Measurements from ENCODE around the gene NUBPL. TPM values are rescaled to one million over a fixed set of nuclear protein-coding genes. Genes with fewer than 3 reads are reported as not detected.

Gene NUBPL
- total and polyA plus RNA-seq, 2 donors from 2014 or later, result 11.2 to 16.2 TPM

DNA sequence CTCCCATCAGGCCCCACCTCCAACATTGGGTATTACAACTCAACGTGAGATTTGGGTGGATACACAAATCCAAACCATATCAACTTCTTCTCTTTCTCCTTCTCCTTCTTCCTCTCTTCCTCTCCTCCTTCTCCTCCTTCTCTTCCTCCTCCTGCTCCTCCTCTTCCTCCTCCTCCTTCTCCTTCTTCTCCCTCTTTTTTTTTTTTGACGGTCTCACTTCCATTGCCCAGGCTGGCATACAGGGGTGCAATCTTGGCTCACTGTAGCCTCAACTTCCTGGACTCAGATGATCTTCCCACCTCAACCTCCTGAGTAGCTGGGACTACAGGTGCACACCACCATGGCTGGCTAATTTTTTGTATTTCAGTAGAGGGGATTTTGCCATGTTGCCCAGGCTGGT, 11.4 kb upstream of the NUBPL start:
- FAIRE-seq, result no peak
- TF ChIP-seq, protein P1, sequence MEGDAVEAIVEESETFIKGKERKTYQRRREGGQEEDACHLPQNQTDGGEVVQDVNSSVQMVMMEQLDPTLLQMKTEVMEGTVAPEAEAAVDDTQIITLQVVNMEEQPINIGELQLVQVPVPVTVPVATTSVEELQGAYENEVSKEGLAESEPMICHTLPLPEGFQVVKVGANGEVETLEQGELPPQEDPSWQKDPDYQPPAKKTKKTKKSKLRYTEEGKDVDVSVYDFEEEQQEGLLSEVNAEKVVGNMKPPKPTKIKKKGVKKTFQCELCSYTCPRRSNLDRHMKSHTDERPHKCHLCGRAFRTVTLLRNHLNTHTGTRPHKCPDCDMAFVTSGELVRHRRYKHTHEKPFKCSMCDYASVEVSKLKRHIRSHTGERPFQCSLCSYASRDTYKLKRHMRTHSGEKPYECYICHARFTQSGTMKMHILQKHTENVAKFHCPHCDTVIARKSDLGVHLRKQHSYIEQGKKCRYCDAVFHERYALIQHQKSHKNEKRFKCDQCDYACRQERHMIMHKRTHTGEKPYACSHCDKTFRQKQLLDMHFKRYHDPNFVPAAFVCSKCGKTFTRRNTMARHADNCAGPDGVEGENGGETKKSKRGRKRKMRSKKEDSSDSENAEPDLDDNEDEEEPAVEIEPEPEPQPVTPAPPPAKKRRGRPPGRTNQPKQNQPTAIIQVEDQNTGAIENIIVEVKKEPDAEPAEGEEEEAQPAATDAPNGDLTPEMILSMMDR (IDR thresholded peaks at IDR 0.05; ENCODE audit: borderline replicate concordance, extremely low read depth, insufficient read depth), result no peak
- no peak overlapping the region for H3K9ac ChIP-seq (ENCODE audit: low read length in 3 of 3)
- no peaks in the 10 kb centered on the region for H3K27me3 ChIP-seq (ENCODE audit: control insufficient read depth, insufficient read depth, low read length)
- DNase-seq, result no peak
- no peak overlapping the region for H3K27ac ChIP-seq (ENCODE audit: low read depth in 2 of 2, low read length in 2 of 2)
- no peaks in the 10 kb centered on the region for H3K4me1 ChIP-seq (ENCODE audit: control insufficient read depth in 2 of 3, insufficient read depth in 2 of 3, low read depth in 1 of 3, low read length in 3 of 3)
- H3K4me3 ChIP-seq (ENCODE audit: low read length in 3 of 3), result no peak overlapping the region
- intact Hi-C loops (cut with DNase I), result no loop called here
- no peaks in the 10 kb centered on the region for H3K9me3 ChIP-seq (ENCODE audit: control insufficient read depth in 2 of 3, insufficient read depth in 1 of 3, low read length in 3 of 3)
- no peaks in the 10 kb centered on the region for H3K36me3 ChIP-seq (ENCODE audit: control insufficient read depth in 2 of 3, insufficient read depth in 3 of 3, low read length in 3 of 3)

DNA sequence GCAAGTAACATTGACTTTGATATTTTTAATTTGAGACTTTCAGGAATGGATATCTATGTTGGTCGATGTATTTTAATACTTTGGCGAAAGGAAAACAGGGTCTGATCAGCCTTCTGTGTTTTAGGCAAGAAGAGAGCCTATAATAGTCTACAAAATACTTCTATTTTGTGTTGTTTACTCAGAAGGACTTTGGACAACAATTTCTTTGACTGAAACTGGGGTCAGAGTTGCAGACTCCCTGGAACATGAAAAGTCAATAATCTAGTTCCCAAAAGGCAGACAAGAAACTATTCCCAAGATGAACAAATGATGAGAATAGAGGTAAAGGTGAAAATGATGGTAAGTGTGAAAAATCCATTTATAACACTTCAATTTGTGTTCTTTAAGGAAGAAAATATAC, 10.6 kb upstream of the NUBPL start:
- Histone ChIP-seq H3K4me3 (ENCODE audit: low read length in 3 of 3) (no peak overlapping the region), H3K36me3 (ENCODE audit: control insufficient read depth in 2 of 3, insufficient read depth in 3 of 3, low read length in 3 of 3) (no peaks in the 10 kb centered on the region), H3K9me3 (ENCODE audit: control insufficient read depth in 2 of 3, insufficient read depth in 1 of 3, low read length in 3 of 3) (no peaks in the 10 kb centered on the region), H3K4me1 (ENCODE audit: control insufficient read depth in 2 of 3, insufficient read depth in 2 of 3, low read depth in 1 of 3, low read length in 3 of 3) (no peaks in the 10 kb centered on the region), H3K9ac (ENCODE audit: low read length in 3 of 3) (no peak overlapping the region), H3K27ac (ENCODE audit: low read depth in 2 of 2, low read length in 2 of 2) (no peak overlapping the region), H3K27me3 (ENCODE audit: control insufficient read depth, insufficient read depth, low read length) (no peaks in the 10 kb centered on the region)
- FAIRE-seq, result no peak
- TF ChIP-seq, protein P1 (IDR thresholded peaks at IDR 0.05; ENCODE audit: borderline replicate concordance, extremely low read depth, insufficient read depth), result no peak
- intact Hi-C loops (cut with DNase I), result no loop called here
- DNase-seq, result no peak

- FAIRE-seq, result no peak
- TF ChIP-seq, protein P1 (IDR thresholded peaks at IDR 0.05; ENCODE audit: borderline replicate concordance, extremely low read depth, insufficient read depth), result no peak
These were observed 5.0 kb upstream of the NUBPL start for GRCh38 chr14:31556191-31556590.

GRCh38 chr14:31559939-31560338, 1.3 kb upstream of the NUBPL start:
- TF ChIP-seq, protein P1 (IDR thresholded peaks at IDR 0.05; ENCODE audit: borderline replicate concordance, extremely low read depth, insufficient read depth), result no peak
- Histone ChIP-seq H3K4me1 (ENCODE audit: control insufficient read depth in 2 of 3, insufficient read depth in 2 of 3, low read depth in 1 of 3, low read length in 3 of 3) (no peaks in the 10 kb centered on the region), H3K9me3 (ENCODE audit: control insufficient read depth in 2 of 3, insufficient read depth in 1 of 3, low read length in 3 of 3) (no peaks in the 10 kb centered on the region), H3K4me3 (ENCODE audit: low read length in 3 of 3) (no peak overlapping the region), H3K27ac (ENCODE audit: low read depth in 2 of 2, low read length in 2 of 2) (no peak overlapping the region), H3K9ac (ENCODE audit: low read length in 3 of 3) (no peak overlapping the region), H3K36me3 (ENCODE audit: control insufficient read depth in 2 of 3, insufficient read depth in 3 of 3, low read length in 3 of 3) (no peaks in the 10 kb centered on the region), H3K27me3 (ENCODE audit: control insufficient read depth, insufficient read depth, low read length) (no peaks in the 10 kb centered on the region)
- DNase-seq (no peak), FAIRE-seq (no peak)
- intact Hi-C loops (cut with DNase I), result no loop called here

More at GRCh38 chr14:31556191-31556590, 5.0 kb upstream of the NUBPL start:
- H3K9me3 ChIP-seq (ENCODE audit: control insufficient read depth in 2 of 3, insufficient read depth in 1 of 3, low read length in 3 of 3), result no peaks in the 10 kb centered on the region
- no peaks in the 10 kb centered on the region for H3K27me3 ChIP-seq (ENCODE audit: control insufficient read depth, insufficient read depth, low read length)
- H3K4me3 ChIP-seq (ENCODE audit: low read length in 3 of 3), result no peak overlapping the region
- intact Hi-C loops (cut with DNase I), result no loop called here
- H3K4me1 ChIP-seq (ENCODE audit: control insufficient read depth in 2 of 3, insufficient read depth in 2 of 3, low read depth in 1 of 3, low read length in 3 of 3), result no peaks in the 10 kb centered on the region
- no peak overlapping the region for H3K27ac ChIP-seq (ENCODE audit: low read depth in 2 of 2, low read length in 2 of 2)
- no peak for DNase-seq
- H3K9ac ChIP-seq (ENCODE audit: low read length in 3 of 3), result no peak overlapping the region
- no peaks in the 10 kb centered on the region for H3K36me3 ChIP-seq (ENCODE audit: control insufficient read depth in 2 of 3, insufficient read depth in 3 of 3, low read length in 3 of 3)

Data from kidney (tissue), 14 donors.